Skin epidermis (tissue), 12 donors: ENCODE results near the gene TPRN.

ENCODE experiments used
- H3K27ac ChIP-seq, 21 experiments: fragments of 200-600 bp; sonication (generic) in 11 of 21; one replicate each; pipeline ENCODE4 v1.5.0; 2020; ENCODE audit warnings: mild to moderate bottlenecking in 3 of 21, inconsistent platforms in 2 of 21, moderate library complexity in 2 of 21
- H3K4me3 ChIP-seq, 7 experiments: fragments of 200-600 bp; sonication (generic) in 2 of 7; one replicate each; pipeline ENCODE4 v1.5.0; 2020; ENCODE audit warnings: inconsistent platforms in 2 of 7, mild to moderate bottlenecking in 2 of 7, moderate library complexity in 1 of 7

TPRN gene

DNA sequence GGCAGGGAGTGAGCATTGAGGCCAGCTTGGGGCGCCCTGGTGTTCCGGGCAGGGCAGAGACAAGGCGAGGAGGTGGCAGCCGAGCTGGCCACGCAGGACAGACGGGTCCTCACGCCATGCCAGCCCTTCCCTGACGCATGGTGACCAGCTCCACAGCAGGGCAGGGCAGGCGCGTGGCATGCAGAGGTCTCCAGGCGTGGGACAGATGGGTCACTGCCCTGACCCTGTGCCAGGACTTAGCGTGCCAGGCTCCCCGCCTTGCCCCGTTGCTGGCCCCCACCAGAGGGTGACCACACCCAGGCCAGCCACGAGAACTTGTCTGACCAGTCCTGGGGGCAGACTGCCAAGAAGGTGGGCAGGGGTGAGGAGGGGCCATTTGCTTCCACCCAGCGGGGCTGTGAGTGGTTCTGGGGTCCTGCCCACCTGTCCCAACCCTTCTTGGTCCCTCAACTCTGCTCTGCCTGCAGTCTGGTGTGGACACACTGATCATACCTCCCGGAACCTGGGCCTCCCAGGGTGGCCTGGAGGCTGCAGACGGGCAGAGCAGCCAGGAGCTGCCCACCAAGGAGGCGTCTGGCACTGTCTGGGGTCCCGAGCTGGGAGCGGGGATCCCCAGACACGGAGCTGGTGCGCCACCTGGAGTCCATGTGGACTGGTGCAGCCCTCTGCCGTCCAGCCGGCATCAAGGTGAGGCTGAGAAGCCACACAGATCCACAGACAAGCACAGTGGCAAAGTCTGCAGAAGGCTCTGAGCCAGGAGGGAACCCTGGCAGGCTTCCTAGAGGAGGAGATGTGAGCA is 26.7 kb upstream of the TPRN start, which contains the start of gene RNF224:
RNF224 (plus strand) TSS at position 449 of the 799 bp plus-strand sequence. CDS start 834 bp downstream, outside the sequence.
- peak within 1 kb of the TSS in 18 of 21 experiments; percentile 8 to 95 (median 52) for H3K27ac ChIP-seq

DNA sequence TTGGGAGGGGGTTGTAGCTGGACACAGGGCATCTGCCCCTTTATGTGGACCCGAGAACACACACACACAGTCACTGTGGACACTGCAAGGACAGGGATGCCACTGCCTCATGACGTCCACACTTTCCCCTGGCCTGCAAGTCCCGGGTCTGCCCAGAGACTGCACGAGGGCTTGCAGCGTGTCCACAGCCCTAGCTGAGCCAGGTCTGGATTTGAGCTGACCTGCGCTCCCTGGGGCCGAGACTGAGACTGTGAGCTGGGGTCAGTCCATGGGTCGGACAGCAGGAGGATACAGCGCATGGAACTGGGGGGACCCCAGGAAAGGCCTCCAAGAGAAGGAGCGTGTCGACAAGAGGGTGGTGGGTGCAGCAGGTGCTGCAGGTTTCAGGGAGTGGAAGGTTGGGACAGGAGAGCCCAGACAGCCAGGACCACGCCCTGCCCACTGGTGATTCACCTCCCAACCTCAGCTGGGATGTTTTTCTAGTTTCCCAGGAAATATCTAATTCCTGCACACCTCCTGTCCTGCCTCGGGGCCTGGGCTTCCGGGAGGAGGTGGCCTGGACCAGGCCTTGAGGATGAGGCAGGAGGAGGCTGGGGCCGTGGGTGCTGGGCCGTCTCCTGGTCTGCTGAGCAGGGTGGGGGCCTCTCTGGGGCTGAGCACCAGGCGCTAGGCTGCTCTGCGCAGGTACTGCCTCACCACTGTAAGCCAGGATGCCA is 26.0 kb upstream of the TPRN start:
- peak overlapping the region in 17 of 21 experiments; percentile 8 to 95 (median 51) for H3K27ac ChIP-seq
- H3K4me3 ChIP-seq = no peak overlapping the region

More for the DNA sequence above, 26.7 kb upstream of the TPRN start, which contains the start of gene RNF224:
- no peak within 1 kb of the TSS for H3K4me3 ChIP-seq

DNA sequence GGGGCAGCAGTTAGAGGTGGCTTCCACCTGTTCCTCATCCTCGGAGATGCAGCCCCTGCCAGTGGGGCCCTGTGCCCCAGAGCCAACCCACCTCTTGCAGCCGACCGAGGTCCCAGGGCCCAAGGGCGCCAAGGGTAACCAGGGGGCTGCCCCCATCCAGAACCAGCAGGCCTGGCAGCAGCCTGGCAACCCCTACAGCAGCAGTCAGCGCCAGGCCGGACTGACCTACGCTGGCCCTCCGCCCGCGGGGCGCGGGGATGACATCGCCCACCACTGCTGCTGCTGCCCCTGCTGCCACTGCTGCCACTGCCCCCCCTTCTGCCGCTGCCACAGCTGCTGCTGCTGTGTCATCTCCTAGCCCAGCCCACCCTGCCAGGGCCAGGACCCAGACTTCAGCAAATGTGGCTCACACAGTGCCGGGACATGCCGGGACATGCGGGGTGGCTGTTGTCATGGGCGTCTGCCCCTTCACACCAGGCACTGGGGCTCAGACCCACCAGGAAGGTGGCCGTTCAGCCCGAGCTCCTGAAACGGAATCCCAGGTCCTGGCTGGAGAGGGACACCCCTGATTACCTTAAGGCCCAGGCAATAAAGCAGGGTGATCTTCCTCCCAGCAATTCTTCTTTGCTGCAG is 25.3 kb upstream of the TPRN start:
- Histone ChIP-seq H3K4me3 (peak overlapping the region in 4 of 7 experiments; percentile 11 to 22 (median 11)), H3K27ac (peak overlapping the region in 18 of 21 experiments; percentile 4 to 95 (median 56))

DNA sequence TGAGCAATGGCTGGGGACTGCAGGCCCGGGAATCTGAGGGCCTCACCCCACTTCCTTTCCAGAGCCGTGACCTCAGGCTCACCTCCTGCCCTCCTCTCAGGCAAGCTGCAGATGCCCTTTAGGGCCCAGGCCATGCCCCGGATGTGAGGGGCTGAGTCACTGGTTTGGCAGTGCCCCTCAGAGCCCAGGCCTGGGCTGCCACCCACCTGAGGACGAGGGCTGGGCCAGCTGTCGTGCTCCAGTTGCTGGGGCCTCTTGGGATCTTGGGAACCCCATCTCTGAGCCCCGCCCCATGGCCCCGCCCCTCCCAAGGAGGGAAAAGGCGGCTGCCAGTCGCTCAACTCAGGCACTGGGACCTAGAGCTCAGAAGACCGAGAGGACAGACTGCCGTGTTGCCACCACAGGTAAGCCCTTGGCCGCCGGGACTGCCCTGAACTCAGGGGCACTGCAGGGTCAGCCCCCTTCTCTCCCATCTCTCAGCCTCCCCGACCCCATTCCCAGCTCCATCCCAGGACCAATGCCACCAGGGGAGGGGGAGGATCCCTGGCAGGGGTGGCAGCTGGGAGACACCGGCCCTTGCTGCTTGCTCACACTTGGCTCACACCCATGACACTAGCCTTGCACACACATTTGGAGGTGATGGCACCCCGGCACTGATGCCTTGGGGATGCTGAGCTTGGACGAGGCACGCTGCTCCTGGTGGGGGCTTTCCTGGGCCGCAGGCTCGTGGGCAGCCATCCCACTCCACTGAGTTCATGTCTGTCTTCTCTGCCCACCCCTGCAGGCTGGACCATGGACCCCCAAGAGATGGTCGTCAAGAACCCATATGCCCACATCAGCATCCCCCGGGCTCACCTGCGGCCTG is 24.5 kb upstream of the TPRN start, which contains the start of gene CYSRT1:
CYSRT1 (plus strand) TSS at position 345 of the 865 bp plus-strand sequence; CDS start at position 793, 448 bp downstream.
- H3K27ac ChIP-seq = peak within 1 kb of the TSS in 20 of 21 experiments; percentile 77 to 97 (median 92)
- H3K4me3 ChIP-seq = peak within 1 kb of the TSS; percentile 51 to 69 (median 60)

DNA sequence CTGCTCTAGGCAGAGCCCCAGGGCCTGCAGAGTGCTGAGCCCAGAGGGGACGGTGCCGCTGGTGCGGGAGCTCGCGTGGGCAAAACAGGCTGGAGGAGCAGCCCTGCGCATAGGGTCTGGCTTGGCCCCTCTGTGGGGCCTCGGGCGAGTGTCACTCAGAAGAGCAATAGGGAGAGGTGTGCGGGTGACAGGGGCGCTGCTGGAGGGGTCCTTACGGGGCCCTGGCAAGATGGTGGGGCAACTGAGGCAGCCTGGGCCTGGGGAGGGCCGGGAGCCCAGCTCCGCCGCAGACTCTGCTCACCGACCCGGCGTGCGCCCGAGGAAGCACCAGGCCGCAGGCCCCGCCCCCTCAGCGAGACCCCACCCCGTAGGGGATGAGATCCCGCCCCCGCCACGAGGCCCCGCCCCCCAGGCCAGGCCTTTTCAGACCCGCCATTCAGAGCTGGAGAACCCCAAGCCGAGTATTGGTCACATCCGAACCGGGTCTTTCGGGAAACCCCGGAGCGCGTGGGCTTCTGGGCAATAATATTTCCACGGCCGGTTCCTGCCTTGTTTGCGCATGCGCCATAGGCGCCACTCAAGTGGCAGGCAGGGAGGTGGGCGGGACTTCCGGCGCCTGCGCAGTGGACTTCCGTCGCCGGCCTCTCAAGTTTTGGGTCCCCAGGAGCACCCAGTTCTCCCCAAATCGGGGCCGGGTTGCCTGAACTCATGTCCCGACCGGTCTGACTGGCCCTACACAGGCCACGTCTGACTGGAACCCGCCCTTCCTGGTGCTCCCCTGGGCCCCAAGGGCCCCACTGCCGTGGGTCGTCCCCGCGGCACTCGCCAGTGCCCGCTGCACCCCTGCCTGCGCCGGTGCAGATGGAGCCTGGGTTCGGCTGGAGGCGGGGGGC is 22.8 kb upstream of the TPRN start:
- H3K4me3 ChIP-seq = peak overlapping the region; percentile 51 to 69 (median 60)
- peak overlapping the region; percentile 56 to 97 (median 92) for H3K27ac ChIP-seq

DNA sequence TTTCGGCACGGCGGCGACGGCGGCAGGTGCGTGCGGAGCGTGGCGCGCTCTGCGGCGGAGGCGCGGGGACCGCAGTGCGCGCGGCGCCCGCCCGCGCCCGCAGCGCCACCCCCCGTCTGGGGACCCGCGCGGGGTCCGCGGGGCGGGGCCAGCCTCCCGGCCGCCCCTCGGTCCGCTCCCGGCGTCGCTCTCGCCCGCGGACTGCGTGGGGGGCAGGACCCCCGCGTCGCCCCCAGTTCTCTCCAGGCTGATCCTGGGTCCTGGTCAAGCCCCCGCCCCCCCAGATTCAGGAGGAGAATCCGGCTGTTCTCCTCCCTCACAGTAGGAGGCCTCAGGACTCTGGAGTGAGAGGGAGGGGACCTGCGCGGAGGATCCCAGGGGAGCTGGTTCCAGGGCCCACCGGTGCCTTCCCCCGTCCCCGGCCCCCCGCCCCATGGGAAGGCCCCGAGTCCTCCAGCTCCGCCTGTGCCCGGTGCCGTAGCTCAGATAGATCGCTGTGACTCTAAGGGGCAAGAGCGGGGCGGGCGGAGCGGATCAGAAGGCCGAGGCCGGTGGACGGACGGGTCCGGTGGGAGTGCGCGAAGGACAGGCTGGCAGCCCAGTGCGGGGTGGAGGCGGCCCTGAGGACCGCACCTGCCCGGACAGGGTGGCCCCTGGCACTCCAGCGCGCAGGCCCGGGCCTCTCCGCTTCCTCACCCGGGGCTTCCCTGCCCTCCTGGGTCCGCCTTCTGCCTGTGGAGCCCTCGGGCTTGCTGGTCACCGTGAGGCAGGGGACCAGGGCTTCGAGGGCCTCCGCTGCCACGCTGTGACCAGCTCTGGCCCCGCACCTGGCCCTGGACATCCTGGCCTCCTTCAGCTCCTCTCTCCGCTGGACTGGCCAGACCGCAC is 21.9 kb upstream of the TPRN start, which contains the start of gene RNF208:
RNF208 (minus strand) TSS at position 51 of the 888 bp plus-strand sequence. CDS start 1,028 bp downstream, outside the sequence.
- peak within 1 kb of the TSS; percentile 51 to 69 (median 60) for H3K4me3 ChIP-seq
- H3K27ac ChIP-seq = peak within 1 kb of the TSS; percentile 19 to 97 (median 92)

DNA sequence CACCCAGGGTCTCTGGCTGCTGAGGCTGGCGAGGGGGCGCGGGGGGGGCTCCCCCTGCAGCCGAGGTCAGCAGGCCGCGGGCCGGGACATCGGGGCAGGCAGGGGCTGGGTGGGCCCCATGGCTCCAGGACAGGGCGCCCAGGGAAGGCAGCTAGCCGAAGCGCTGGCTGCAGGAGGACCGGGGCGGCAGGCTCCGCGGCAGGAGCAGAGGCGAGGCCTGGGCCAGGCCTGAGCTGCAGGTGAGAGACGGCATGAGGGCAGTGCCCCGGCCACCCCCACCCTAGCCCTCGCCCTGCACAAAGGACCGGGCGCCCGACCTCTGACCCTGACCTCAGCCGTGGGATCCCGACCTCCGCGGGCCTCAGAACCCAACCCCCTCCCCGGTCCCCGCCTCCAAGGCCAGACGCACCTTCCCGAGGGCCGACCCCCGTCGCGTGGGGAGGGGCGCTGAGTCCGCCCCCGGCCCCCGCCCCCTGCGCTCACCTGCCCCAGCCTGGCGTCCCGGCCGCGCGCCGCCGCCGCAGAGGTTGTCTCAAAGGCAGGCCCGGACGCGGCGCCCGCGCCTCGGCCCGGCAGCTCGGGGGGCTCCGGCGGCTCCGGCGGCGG is 21.1 kb upstream of the TPRN start:
- H3K4me3 ChIP-seq = peak overlapping the region; percentile 8 to 68 (median 17)
- peak overlapping the region in 8 of 21 experiments; percentile 5 to 62 (median 46) for H3K27ac ChIP-seq

DNA sequence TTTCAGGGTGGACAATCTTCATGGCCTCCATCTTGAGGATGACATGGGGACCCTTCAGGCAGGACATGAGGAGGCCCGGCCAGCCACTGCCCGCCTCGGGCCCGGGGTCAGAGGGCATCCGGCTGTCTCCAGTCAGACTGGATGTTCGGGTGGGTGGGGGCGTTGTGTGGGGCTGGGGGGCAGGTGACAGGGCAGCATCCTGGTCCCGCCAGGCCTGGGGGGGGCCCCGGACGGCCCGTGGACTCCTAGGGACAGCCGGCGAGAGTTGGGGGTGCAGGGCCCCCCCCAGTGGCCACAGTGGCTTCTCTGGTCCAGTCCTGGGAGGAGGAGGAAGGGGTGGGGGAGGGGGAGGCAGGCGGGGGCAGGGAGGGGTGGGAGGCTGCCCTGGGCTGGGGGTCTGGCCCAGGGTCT is 20.6 kb upstream of the TPRN start:
- Histone ChIP-seq H3K27ac (peak overlapping the region in 5 of 21 experiments; percentile 25 to 62 (median 41)), H3K4me3 (peak overlapping the region in 3 of 7 experiments; percentile 13 to 68 (median 29))

DNA sequence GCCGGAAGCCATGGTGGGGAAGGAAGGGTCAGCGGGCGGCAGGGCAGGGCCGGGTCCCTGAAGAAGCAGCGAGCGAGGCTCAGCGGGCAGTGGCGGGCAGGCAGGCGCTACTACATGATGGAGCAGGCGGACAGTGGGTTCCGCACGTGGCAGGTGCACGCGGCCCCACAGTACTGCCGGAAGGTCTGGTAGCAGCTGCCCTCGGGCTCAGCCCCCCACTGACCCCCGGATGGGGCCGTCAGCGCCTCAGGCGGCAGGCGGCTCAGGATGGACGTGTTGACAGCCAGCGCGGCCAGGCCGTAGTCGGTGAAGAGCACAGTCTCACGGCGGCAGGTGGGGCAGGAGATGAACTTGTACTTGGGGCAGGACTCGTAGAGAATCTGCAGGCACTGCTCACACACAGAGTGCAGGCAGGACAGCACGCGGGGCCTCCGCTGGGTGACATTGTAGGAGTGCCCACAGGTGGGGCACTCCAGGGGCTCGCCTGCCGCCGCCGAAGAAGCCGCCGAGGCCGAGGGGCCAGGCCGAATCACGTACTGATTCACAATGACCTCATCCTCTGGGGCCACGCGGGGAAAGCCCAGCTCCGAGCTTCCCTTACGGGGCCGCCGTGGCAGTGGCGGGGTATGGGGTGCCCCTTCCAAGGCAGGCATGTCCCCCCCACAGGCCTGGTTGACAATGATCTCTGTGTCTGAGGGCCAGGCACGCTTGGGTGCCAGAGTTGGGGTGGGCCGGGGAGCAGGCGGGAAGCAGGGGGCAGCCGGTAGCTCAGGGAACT is 20.0 kb upstream of the TPRN start:
- no peak overlapping the region for H3K27ac ChIP-seq
- no peak overlapping the region for H3K4me3 ChIP-seq

DNA sequence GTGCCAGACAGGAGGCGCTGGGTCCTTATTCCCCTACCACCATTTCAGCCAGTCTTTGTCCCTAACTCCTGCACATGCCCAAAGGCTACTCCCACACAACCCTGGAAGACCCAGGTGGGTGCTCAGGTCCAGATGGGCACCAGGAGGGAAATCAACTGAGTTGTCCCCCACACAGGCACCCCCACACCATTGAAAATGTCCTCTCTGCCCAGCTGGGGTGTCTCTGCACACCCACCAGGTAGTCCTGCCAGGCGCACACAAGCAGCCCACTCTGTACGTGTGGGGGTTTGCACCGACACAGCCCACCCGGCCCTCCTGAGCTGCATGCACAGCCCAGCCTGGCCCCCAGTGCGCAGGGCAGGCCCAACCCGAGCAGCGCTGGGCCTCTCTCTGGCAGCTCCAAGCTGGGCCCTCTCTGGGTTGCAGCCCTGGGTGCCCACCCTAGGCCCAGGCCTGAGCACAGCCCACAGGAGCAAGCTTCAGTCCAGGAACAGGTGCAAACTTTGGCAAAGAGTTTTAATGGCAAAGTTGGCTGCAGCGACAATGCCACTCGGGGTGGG is 19.3 kb upstream of the TPRN start:
- no peak overlapping the region for H3K27ac ChIP-seq
- no peak overlapping the region for H3K4me3 ChIP-seq

DNA sequence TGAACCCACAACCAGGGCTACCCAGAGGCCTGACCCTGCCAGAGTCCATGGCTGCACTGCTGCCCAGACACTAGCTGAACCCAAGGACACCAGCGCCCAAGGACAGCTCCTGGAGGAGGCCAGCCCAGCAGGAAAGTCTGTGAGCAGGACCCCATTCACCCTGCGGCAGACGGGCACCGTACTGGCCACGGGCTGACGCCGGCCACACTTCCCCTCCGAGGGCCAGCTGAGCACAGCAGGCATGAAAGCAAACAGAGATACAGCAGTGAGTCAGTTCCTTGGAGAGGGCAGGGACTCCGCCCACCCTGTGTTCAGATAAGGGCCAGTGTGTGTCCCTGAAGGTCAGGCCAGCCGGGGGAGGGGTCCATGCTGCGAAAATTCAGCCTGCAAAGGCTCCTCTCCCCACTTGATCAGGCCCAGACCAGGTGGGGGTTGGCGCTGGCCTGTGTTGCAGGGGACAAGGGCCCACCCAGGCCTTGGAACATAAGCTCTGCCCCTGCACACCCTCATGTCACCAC is 18.3 kb upstream of the TPRN start:
- Histone ChIP-seq H3K4me3 (peak overlapping the region in 1 of 7 experiments; percentile 39), H3K27ac (peak overlapping the region in 13 of 21 experiments; percentile 62 to 92 (median 83))

DNA sequence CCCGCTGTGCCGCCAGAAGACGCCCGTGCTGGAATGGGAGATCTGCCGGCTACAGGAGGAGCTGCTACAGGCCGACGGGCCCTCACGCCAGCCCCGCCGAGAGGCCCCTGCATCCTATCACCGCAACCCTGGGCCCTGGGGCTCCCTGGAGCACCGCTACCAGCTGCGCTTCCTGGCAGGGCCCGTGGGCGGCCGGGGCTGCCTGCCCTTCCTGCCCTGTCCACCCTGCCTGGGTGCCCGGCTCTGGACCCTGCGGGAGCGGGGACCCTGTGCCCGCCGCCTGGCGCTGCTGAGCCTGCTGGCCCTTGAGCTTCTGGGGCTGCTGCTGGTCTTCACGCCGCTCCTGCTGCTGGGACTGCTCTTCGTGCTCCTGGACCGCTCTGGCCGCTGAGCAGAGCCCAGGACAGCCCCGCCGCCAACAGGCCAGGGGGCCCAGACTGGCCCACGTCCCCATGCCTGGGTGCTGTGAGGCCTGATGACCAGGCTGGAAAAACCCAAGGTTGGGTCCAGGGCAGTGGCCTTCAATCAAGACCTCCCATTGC is 17.7 kb upstream of the TPRN start:
- H3K4me3 ChIP-seq = peak overlapping the region in 6 of 7 experiments; percentile 16 to 39 (median 26)
- H3K27ac ChIP-seq = peak overlapping the region in 17 of 21 experiments; percentile 49 to 92 (median 83)

DNA sequence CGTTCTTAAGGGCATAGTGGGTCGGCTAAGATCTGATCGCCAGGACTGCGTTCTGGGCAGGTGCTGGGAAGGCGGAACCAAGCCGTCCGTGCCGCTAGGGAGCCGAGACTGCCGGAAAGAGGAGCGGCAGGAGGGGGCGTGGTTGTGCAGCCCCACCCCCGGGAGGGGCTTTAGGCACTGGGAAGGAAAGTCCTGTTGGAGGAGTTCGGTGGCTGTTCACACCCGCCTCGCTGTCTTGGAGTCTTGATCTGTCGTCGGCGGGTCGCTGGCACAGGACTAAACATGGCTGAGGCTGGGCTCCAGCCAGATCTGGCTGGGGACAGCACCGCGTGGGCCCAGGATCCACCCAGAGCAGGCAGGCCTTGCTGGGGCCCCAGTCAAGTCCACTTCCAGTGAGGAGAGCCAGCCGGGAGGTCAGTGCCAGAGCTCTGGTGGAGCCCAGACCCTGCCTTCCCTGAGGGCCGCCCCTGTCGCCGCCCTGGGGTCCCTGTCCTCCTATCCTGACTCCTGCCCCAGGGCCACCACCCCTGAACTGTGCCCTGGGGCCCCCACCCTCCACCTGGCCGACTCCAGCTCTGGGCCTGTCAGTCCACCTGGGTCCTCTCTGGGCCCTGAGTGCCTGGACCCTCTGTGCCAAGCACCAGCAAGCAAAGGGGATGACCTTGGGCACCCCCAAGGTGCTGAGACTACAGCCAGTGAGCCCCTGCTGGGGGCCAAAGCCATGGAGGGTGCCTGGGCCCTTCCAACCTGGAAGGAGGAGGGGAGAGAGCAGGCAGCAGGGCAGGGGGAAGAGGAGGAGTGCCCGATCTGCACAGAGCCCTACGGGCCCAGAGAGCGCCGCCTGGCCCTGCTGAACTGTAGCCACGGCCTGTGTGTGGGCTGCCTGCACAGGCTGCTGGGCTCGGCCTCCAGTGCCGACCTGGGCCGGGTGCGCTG is 17.0 kb upstream of the TPRN start:
- H3K27ac ChIP-seq = peak overlapping the region in 20 of 21 experiments; percentile 30 to 92 (median 82)

More for the DNA sequence above, 17.0 kb upstream of the TPRN start:
- H3K4me3 ChIP-seq = peak overlapping the region; percentile 6 to 39 (median 26)
